Pancreas (tissue), 10 donors: ENCODE data around the gene MAPKBP1. TPM values are rescaled to one million over a fixed set of nuclear protein-coding genes. Genes with fewer than 3 reads are reported as not detected.
A peak's percentile ranks its signal among the peaks of the same experiment; 100 is the strongest.
"Not testable (repeated sequence)": the region's sequence is repeated elsewhere in the genome, so short reads cannot be mapped to it uniquely, and the experiment has no call there.

Experiments used
- ATAC-seq, 4 donors: fragments of 200-7000 bp; cut with Tn5 transposase; one replicate each; pipeline versions ENCODE4 v1.8.0 to v1.9.1; 2020; ENCODE audit warnings: mild to moderate bottlenecking in 4 of 4, moderate library complexity in 4 of 4
- DNase-seq, 6 donors: peaks; one replicate each; pipeline ENCODE4 v3.0.0-alpha.2; 2020
- FAIRE-seq: peaks from 2 replicates; lab custom pipeline; 2012; peaks lifted over from hg19 to GRCh38; lab: Jason Lieb, UNC
- H3K27ac ChIP-seq, 4 donors: fragments of 200-600 bp; sonication (generic); 1 replicate in 3 of 4; 2 replicates in 1 of 4; pipeline versions ENCODE4 v1.5.0 to v1.8.0; 2020
- H3K27me3 ChIP-seq, 4 donors: fragments of 200-600 bp; one replicate each; pipeline ENCODE4 v1.8.0; 2021
- H3K36me3 ChIP-seq, 3 donors: fragments of 200-600 bp; sonication (generic) in 1 of 3; one replicate each; pipeline versions ENCODE4 v1.5.0 to v1.8.0; 2020 to 2021
- H3K4me1 ChIP-seq, 3 donors: fragments of 200-600 bp; one replicate each; pipeline ENCODE4 v1.8.0; 2021
- H3K4me3 ChIP-seq, 4 donors: fragments of 200-600 bp; sonication (generic) in 2 of 4; one replicate each; pipeline versions ENCODE4 v1.5.0 to v1.8.0; 2020 to 2021
- H3K9me3 ChIP-seq, 4 donors: fragments of 200-600 bp; one replicate each; pipeline ENCODE4 v1.8.0; 2021
- CTCF ChIP-seq, 4 donors: fragments of 200-600 bp; sonication (generic) in 3 of 4; IDR thresholded peaks; one replicate each; pipeline versions ENCODE4 v1.5.0 to v1.8.0; 2021; ENCODE audit warnings: antibody characterized with exemption in 4 of 4
- WGBS, 2 donors: extraction: QIAGEN DNeasy Blood & Tissue Kit; methylation state at CpG; one replicate each; pipeline ENCODE4 v1.1.7; 2013; 5-methylcytosine and 5-hydroxymethylcytosine counted together
- intact Hi-C, 3 donors: fragments of 100-400 bp; cut with DNase I; formaldehyde crosslinking; loops; one replicate each; pipeline versions ENCODE4 v1.11.1 to v1.14.2; 2022
- polyA plus RNA-seq, 2 donors: library from polyadenylated mRNA; stranded (reverse); fragments of 200-250 nt; gene quantifications; one replicate each; pipeline ENCODE4 v1.2.3, GENCODE V29; 2013
- total RNA-seq, 6 donors: library from RNA; stranded (reverse); fragmentation: NEBNext Ultra II Directional in 4 of 6; extraction: Animal tissue kit (Norgen Biotek cat#: 25700) in 4 of 6; gene quantifications; one replicate each; pipeline versions ENCODE4 v1.2.1 to v1.2.4, GENCODE V29; 2021 to 2023
- donor health status: healthy with polysubstance abuse.
- donor health status: DM: no; HTN: no; CAD: no; lungs with moderate emphysema.
- donor health status: DM: no; HTN: no; CAD: no.
- donor health status: control.
- donor health status: control.
- donor health status: Bipolar disorder and iron deficiency.
- donor health status: DM: yes; HTN: yes; CAD: no.
- donor health status: DM: no; HTN: no; CAD: no.
- donor health status: DM: no; HTN: no; CAD: no.
- donor health status: DM: yes; HTN: yes; CAD: no.

The MAPKBP1 gene
- total and polyA plus RNA-seq, 8 donors, result 5.3 to 19.2 (median 8.9) TPM

GRCh38 chr15:41734079-41734478 is 40.2 kb upstream of the MAPKBP1 start:
- intact Hi-C loops, result no loop called here
- H3K4me1 ChIP-seq, result no peaks in the 10 kb centered on the region
- H3K4me3 ChIP-seq, result no peak overlapping the region
- no peak for FAIRE-seq
- no peaks in the 10 kb centered on the region for H3K9me3 ChIP-seq
- H3K27ac ChIP-seq, result no peak overlapping the region
- no peaks in the 10 kb centered on the region for H3K27me3 ChIP-seq
- ATAC-seq, result no peak
- TF ChIP-seq CTCF (IDR thresholded peaks at IDR 0.05), result no peak
- H3K36me3 ChIP-seq, result peaks cover 0 to 28% (median 7%) of the 10 kb centered on the region in 3 donors
- DNase-seq, result no peak
- 95% methylated on average over 4 of the region's 4 CpGs for WGBS, 2 donors

GRCh38 chr15:41735046-41735445 is 39.2 kb upstream of the MAPKBP1 start:
- no peaks in the 10 kb centered on the region for H3K27me3 ChIP-seq
- no peaks in the 10 kb centered on the region for H3K4me1 ChIP-seq
- ATAC-seq (no peak), DNase-seq (no peak), FAIRE-seq (no peak)
- WGBS, 2 donors, result 81 to 86% methylated on average over 4 of the region's 4 CpGs
- no peak overlapping the region for H3K4me3 ChIP-seq
- intact Hi-C loops, result no loop called here
- no peak for TF ChIP-seq CTCF (IDR thresholded peaks at IDR 0.05)
- H3K36me3 ChIP-seq, result peaks cover 0 to 28% (median 7%) of the 10 kb centered on the region in 3 donors
- H3K27ac ChIP-seq, result no peak overlapping the region
- no peaks in the 10 kb centered on the region for H3K9me3 ChIP-seq

GRCh38 chr15:41735492-41735891 is 38.8 kb upstream of the MAPKBP1 start:
- H3K4me3 ChIP-seq, H3K27me3 ChIP-seq, FAIRE-seq, intact Hi-C loops, H3K4me1 ChIP-seq, ATAC-seq, H3K9me3 ChIP-seq, H3K27ac ChIP-seq, DNase-seq: not testable (repeated sequence)
- peaks cover 0 to 28% (median 7%) of the 10 kb centered on the region in 3 donors for H3K36me3 ChIP-seq
- 94 to 96% methylated on average over 10 of the region's 10 CpGs for WGBS, 2 donors

GRCh38 chr15:41746802-41747201 is 27.5 kb upstream of the MAPKBP1 start:
- intact Hi-C loops, result no loop called here
- Histone ChIP-seq H3K36me3 (peaks cover 0 to 27% (median 4%) of the 10 kb centered on the region in 3 donors), H3K4me3 (no peak overlapping the region), H3K4me1 (peaks cover 0 to 3% (median 0%) of the 10 kb centered on the region in 3 donors), H3K9me3 (no peaks in the 10 kb centered on the region), H3K27ac (no peak overlapping the region), H3K27me3 (no peaks in the 10 kb centered on the region)
- no peak for ATAC-seq
- 87 to 91% methylated on average over 1 of the region's 1 CpG for WGBS, 2 donors
- peak; percentile 78 for FAIRE-seq
- DNase-seq, result no peak
- TF ChIP-seq CTCF (IDR thresholded peaks at IDR 0.05), result no peak

GRCh38 chr15:41756198-41756597 is 18.1 kb upstream of the MAPKBP1 start:
- WGBS, 2 donors, result 95 to 98% methylated on average over 2 of the region's 2 CpGs
- FAIRE-seq (no peak), DNase-seq (no peak), ATAC-seq (no peak)
- Histone ChIP-seq H3K36me3 (peaks cover 0 to 10% (median 0%) of the 10 kb centered on the region in 3 donors), H3K4me1 (no peaks in the 10 kb centered on the region), H3K27ac (no peak overlapping the region), H3K27me3 (no peaks in the 10 kb centered on the region), H3K4me3 (no peak overlapping the region), H3K9me3 (no peaks in the 10 kb centered on the region)
- no peak for TF ChIP-seq CTCF (IDR thresholded peaks at IDR 0.05)
- intact Hi-C loops, result no loop called here
